HG03045 (cell line): Measurements from ENCODE around the gene IPO9.

ENCODE experiments used
- ATAC-seq: cut with Tn5 transposase; IDR thresholded peaks from one replicate; pipeline ENCODE4 v1.9.1; 2021; ENCODE audit warnings: mild to moderate bottlenecking, moderate library complexity; ENCODE audit not compliant: unreplicated experiment

Gene IPO9

DNA sequence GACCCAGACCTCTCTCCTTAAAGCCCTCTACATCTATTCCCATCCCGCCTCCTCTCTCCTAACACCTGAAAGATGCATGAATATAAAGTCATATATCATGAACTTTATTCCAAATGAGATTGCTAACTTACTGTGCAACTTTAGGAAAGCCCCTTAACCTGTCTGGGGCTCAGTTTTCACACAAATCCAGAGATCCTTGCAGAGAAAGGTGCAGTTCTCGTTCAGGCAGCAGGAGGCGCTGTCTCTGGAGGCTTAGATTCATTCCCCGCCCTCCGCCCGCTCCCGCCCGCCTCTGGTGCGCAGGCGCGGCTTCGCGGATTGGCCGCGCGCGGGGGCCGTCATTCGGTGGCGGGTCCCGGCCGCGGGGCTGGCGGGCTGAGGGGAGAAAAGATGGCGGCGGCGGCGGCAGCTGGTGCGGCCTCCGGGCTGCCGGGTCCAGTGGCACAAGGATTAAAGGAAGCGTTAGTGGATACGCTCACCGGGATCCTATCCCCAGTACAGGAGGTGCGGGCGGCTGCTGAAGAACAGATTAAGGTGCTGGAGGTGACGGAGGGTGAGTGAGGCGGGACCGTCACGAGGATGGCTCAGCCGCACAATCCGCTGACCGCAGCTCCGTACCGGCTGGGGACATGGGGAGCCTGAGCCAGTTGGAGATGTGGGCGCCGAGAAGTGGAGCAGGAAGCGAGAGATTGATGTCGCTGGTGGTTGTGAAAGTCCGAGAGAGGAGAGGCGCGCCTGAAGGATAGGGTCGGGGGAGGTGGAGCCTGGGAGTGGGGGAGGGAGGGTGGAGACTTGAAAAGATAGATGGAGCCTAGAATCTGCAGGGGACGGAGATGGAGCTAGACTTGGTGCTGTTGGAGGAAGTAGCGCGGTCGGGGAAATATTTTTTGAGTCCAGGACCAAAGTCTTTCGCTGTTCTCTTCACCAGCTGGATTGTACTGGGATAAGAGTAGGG lies at the start of gene IPO9:
TSS of gene IPO9 (plus strand) at position 338 of the 955 bp plus-strand sequence. CDS start at position 391, 53 bp downstream.
- peak; percentile 91 for ATAC-seq

DNA sequence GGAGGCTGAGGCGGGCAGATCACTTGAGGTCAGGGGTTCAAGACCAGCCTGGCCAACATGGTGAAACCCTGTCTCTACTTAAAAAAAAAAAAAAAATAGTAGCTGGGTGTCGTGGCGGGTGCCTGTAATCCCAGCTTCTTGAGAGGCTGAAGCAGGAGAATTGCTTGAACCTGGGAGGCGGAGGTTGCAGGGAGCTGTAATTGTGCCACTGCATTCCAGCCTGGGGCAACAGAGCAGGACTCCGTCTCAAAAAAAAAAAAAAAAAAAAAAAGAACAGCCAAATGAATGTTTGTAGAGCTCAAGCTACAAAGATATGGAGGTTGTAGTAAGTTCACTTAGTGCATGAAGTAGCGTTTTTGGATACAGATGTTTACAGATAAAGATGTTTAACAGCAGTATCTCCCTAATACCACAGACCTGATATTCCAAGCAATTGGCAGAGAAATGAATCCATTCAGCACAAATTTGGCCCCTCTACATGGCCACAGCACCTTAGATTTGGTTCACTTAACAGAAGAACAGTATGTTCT lies 49.5 kb upstream of the IPO9 start:
- ATAC-seq: no peak

DNA sequence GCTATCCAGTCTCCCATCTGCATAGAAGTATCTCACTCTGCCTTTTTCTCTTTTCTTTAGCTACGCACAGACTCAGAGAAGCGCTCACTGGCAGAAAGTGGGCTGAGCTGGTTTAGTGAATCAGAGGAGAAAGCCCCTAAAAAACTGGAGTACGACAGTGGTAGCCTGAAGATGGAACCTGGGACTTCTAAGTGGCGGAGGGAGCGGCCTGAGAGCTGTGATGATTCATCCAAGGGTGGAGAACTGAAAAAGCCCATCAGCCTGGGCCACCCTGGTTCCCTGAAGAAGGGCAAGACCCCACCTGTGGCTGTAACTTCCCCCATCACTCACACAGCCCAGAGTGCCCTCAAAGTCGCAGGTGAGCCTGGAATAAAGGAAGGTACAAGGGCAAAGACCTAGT lies 48.0 kb upstream of the IPO9 start:
- ATAC-seq: no peak

DNA sequence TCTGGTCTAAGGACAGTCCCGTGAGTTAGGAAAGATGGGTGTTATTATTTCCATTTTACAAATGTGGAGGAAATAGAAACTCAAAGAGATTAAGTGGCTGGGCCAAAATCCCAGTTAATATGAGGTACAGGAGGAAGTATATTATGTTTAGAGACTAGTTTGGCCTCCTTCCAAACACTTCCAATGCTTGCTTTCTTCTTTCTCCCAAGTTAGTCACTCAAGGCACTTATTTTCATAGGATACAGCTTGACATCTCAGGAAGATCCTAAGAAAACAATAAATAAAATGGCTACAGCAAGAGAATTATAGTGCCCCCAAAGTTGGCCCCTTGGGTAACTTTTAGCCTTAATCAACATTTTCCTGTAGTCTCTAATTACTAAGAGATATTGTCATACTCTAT lies 47.5 kb upstream of the IPO9 start:
- no peak for ATAC-seq

DNA sequence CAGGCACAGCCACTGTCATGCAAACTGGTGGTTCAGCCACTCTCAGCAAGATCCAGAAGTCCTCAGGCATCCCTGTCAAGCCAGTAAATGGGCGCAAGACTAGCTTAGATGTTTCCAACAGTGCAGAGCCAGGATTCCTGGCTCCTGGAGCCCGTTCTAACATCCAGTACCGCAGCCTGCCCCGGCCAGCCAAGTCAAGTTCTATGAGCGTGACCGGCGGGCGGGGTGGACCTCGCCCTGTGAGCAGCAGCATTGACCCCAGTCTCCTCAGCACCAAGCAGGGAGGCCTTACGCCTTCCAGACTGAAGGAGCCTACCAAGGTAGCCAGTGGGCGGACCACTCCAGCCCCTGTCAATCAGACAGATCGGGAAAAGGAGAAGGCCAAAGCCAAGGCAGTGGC lies 46.6 kb upstream of the IPO9 start:
- no peak for ATAC-seq

DNA sequence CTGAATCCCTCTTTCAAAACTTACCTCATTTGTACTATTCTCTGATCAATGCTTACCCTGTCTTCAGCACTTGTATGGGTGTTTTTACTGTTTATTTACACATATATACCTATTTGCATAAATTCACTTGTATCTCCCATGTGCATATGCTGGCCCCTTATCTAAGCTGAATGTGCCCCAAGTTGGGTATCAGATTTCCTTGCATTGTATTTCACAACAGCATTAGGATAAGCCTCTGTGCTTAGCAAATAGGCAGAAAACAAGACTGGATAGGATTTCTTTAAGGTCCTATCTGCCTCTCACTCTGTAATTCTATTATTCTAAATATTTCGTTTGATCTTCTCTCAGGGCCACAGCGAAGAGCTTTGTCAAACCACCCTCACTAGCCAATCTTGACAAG lies 45.9 kb upstream of the IPO9 start:
- ATAC-seq: no peak

DNA sequence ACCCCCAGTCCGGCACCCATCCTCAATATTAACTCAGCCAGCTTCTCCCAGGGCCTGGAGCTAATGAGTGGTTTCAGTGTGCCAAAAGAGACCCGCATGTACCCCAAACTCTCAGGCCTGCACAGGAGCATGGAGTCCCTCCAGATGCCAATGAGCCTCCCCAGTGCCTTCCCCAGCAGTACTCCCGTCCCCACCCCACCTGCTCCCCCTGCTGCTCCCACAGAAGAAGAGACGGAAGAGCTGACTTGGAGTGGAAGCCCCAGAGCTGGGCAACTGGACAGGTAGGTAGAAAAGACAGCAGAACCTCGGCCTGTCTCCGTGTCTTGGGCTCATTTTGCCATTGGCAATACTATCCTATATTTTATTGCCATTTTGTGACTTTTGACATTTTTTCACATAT lies 45.4 kb upstream of the IPO9 start:
- no peak for ATAC-seq

DNA sequence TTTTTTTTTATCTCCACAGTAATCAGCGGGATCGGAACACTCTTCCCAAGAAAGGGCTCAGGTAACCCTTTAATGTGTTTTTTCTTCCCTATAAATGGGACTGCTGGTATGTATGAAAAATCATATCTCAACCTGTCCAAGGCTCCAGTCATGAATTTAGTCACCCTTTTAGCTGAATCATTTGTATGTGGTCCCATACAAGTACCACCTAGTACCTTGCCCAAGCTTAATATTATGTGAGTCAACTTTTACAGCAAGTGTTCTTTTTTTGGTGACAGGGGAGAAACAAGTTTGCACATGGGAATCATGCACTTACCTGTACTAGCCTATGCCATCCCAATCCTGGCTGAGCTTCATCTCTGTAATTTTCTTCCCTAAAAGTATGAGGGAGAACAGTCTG lies 43.7 kb upstream of the IPO9 start:
- no peak for ATAC-seq

DNA sequence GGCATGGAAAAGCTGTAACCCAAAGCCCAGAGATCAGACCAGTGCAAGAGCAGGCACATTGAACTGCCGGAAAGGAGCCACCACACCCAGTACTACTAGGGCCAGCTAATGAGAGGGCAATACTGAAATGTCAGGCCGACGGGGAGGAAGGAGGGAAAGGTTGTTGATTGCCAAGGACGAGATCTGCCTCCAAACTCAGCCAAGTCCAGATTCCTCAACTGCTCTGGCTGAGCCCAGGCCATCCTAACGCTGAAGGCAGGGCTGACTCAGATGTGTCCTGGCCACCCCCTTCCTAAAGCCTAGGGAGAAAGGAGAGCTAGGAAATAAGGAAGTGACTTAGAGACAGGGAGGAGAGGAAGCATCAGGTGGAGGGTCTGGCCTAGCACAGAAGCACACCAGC lies 42.1 kb upstream of the IPO9 start:
- no peak for ATAC-seq

DNA sequence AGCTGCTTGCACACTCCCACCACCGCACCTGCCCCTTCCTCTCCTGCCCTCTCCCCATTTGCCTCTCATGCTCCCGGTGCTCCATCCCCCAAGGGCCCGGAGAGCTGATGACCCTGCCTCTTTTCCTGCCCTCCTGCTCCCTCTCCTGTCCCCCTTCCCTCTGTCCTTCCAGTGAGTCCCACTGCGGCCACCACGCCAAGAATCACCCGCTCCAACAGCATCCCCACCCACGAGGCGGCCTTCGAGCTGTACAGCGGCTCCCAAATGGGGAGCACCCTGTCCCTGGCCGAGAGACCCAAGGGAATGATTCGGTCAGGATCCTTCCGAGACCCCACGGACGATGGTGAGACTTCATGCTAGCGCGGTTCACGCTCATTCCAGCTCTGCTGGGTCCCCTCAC lies 40.7 kb upstream of the IPO9 start:
- ATAC-seq: no peak

DNA sequence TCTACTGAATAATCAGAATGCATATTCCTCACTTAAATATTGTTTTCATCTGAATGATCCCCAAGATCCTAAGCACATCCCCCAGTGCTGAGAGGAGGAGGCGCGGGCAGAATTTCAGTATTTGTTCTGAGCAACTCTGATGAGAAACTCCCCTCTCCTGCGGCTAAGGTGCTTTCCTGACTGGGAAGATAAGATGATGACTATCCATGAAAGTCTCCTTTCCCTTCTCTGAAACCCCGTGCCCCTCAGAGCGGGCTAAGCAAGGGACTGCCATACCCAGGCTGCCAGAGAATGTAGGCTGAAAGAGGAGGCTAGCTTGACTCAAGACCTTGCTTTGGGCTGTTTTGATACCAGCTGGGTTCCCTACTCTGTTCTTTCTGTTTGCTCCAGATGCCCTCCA lies 39.7 kb upstream of the IPO9 start:
- ATAC-seq: no peak

DNA sequence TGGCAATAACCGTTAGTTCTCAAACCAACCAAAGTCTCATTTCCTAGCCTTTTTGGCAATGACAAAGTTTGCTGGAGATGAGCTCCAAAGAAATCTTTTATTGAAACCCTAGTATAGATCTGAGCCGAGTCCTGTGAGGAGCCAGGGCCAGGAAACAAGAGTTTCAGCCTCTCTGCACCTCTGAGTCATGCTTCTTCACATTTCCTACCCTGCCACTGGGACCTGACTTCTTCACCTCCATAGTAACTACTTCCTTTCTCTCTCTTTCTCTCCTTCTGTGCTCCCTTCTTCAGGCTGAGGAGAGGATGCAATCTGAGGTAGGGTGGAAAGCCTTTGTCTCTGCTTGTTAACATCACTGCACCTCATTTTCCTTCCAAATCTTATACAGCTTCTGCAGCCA lies 38.7 kb upstream of the IPO9 start:
- no peak for ATAC-seq

DNA sequence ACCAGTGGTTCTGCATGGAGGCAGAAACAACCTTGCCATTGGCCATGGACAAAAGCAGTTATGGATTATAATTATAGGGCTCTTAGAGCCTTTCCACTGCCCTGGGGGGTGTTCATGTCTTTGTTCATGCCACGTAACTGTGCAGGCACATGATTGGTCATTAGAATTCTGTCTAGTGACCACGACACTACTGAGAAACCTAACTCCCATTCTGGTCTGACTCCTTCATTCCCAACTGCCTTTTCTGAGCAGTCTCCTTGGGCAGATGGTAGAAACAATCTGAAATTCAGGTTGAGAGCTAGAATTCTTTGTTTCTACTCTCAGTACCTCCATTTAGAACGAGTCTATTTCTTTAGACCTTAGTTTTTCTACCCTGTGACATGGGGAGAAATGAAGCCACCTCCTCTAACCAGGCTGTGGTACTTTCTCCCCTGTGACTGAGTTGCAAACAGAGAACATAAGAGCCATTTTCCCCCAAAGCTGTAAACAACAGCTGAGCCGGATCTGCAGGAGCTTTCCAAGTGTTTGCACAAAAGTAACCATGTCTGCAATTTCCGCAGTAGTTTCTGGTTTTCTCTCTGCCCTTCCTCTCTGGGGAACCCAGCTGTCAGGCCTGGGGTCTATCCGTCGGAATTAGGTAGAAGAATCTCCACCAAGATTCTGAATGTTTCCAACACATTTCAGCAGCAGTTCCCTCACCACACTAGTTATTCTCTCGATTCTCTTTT lies 37.7 kb upstream of the IPO9 start:
- ATAC-seq: no peak

DNA sequence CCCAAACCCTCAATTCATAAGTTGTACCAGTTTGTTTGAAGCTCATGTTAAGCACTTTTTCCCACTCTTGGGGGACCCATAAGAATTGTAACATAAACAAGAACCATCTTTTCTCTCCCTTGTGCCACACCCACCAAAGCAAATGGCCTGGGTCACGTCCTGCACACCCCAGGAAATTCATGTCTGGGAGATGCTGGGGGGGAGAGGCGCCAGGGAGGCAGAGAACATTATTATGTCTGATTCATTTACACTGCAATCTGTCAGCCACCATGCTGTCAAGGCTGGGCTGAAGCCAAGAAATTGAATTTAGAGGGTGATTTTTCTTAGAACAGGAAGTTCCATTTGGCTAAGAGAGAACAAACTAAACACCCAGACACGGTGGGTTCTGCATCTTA lies 37.2 kb upstream of the IPO9 start:
- no peak for ATAC-seq

DNA sequence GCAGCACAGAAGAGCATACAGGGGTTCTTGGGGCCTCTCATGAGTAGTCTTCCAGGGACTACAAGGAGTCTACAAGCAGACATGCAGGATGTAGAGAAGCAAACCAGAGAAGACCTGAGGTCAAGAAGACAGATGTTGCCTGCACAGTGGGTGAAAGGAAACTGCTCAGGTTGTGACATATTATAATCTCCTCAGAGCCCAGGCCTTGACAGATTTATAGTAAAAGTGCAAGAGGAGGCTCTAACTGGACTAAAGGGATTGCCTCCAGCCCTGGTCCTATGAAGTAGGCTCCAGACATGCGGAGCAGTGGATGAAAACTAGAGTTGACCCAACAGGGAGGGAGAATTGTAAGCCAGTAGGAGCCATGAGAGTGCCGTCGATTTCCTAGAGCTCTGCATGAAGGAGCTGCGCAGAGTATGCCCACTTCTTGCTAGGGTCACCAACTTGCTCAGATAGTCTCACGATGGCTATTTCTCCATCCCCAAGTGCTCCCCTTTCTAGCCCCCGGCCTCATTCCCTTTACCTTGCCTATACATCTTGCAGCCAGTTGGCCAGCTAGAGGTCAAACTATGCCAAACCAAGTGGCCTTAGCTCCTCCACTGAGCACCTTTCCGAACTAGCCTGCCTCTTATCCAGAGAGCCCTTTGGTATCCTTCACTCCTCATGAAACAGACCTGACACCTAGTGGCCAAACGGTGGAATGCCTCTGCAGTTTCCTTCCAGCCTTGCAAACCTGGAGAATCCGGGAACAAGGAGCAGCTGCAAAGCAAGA lies 36.2 kb upstream of the IPO9 start:
- no peak for ATAC-seq

DNA sequence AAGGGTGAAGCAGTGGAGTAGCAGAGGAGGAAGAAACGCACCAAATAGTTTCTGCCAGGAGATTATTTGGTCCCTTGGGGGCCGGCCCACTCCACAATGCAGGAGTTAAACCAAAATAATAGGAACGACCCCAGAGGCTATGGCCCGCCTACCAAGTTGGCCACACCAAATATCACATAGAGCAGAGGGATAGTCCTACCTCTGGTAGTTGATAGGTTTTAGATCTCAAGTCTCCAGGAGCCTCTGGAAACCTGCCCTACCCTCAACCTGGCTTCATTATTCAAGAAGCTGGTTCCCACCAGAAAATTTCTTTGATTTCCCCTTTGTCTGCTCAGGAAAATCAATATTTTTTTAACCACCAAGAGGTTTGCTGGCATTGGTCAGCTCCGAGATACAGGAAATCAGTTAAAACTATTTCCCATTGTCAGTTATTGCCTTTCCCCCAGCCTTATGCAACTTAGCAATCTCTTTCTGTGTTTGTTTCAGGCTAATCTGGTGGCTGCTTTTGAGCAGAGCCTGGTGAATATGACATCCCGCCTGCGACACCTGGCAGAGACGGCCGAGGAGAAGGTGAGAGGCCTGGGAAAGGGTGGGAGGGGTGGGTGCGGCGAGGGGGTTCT lies 35.5 kb upstream of the IPO9 start:
- ATAC-seq: no peak

DNA sequence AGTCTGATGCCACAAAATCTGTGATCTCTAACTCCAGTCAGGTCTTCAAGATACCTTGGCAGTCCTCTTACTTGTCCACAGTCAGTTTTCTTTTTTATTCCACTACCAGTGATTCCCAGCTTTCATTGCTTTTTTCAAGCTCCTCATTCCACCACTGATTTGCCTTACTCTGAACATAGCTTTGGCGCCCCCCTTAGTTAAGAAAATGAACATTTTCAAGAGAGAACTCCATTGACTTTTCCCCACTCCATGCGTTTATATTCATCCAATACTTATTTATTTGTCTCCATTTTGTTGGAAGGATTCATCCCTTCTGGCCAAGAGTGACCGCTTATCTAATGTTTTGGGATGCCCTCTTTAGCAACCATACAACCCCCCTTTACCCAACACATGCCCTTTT lies 33.9 kb upstream of the IPO9 start:
- ATAC-seq: no peak

DNA sequence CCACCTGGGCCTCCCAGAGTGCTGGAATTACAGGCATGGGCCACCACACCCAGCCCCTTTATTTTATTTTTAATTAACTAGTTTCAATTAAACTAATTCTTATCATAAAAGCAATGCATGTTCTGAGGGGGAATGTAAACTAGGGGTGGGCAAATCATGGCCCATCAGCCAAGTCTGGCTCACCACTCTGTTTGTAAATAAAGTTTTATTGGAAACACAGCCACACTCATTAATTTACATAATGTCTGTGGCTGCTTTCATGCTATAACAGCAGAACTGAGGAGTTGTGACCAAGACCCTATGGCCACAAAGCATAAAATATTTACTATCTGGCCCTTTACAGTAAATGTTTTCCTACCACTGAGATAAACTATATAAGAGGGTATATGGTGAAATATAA lies 28.7 kb upstream of the IPO9 start:
- ATAC-seq: no peak

DNA sequence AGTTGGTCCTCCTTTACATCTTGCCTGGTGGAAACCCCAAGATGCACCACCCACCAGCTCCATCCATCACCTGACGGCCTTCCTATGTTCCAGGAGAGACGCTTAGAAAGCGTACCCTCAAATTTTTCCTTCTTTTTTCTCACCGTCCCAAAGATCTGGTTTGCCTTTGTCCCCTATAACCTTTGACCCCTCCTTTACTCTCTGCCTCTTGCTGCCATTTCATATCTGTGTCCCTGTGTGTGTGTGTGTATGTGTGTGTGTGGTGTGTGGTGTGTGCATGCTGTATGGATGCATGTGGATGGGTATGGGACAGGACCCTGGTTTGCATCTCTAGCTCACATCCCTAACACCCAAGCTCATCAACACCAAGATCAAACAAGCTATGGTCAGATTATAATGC lies 22.2 kb upstream of the IPO9 start:
- ATAC-seq: no peak

DNA sequence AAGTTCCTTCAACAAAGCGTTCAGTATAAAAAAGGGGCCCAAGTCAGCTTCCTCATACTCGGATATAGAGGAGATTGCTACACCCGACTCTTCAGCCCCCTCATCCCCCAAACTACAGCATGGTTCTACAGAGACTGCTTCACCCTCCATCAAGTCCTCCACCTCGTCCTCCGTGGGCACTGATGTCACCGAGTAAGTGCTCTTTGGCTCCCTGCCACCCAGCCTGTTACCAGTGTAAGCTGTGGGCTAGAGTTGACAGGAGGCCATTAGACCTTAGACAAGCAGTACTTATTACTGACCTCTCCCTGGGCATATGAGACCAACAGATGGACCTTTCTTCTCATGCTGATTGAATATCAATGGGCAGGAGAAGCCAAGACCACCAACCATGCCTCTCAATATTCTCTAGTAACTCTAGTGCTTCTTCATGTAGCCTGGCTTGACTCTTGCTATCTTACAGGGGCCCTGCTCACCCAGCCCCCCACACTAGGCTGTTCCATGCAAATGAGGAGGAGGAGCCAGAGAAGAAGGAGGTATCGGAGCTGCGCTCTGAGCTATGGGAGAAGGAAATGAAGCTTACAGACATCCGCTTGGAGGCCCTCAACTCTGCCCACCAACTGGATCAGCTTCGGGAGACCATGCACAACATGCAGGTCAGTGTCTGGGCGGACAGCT lies 20.9 kb upstream of the IPO9 start:
- no peak for ATAC-seq
